Gastroesophageal sphincter (tissue), 4 donors: ENCODE data around the gene CFAP251. TPM values are rescaled to one million over a fixed set of nuclear protein-coding genes. Genes with fewer than 3 reads are reported as not detected.
"Not testable (repeated sequence)": the region's sequence is repeated elsewhere in the genome, so short reads cannot be mapped to it uniquely, and the experiment has no call there.

Experiments used
- ATAC-seq: fragments of 150-250 bp; one replicate; pipeline ENCODE4 v1.9.1; 2016; ENCODE audit warnings: mild to moderate bottlenecking, moderate library complexity
- H3K27ac ChIP-seq, 4 donors: fragments of 200-600 bp; sonication (generic) in 3 of 4; 1 replicate in 3 of 4; 2 replicates in 1 of 4; pipeline ENCODE4 v1.5.1; 2016 to 2019
- H3K27me3 ChIP-seq: fragments of 200-600 bp; sonication (generic); one replicate; pipeline ENCODE4 v1.5.1; 2019
- H3K36me3 ChIP-seq, 2 donors: fragments of 200-600 bp; sonication (generic); one replicate each; pipeline ENCODE4 v1.5.1; 2019; ENCODE audit warnings: control low read depth in 1 of 2
- H3K4me1 ChIP-seq, 3 donors: fragments of 200-600 bp; sonication (generic); 1 replicate in 2 of 3; 2 replicates in 1 of 3; pipeline ENCODE4 v1.5.1; 2016 to 2019; ENCODE audit warnings: control low read depth in 2 of 3
- H3K4me3 ChIP-seq, 2 donors: fragments of 200-600 bp; sonication (generic); one replicate each; pipeline ENCODE4 v1.5.1; 2019; ENCODE audit warnings: mild to moderate bottlenecking in 1 of 2, moderate library complexity in 1 of 2
- H3K9me3 ChIP-seq, 3 donors: fragments of 200-600 bp; sonication (generic); one replicate each; pipeline ENCODE4 v1.5.1; 2017 to 2019; ENCODE audit warnings: control low read depth in 2 of 3
- EP300 ChIP-seq: sonication (generic); formaldehyde crosslinking; IDR thresholded peaks from one replicate; pipeline ENCODE4 v1.6.1; 2017; ENCODE audit warnings: antibody characterized with exemption, mild to moderate bottlenecking
- POLR2A ChIP-seq, 2 donors: fragments of 450-650 bp; IDR thresholded peaks; one replicate each; pipeline ENCODE4 v1.6.1; 2017; ENCODE audit warnings: antibody characterized with exemption in 2 of 2, mild to moderate bottlenecking in 2 of 2, moderate library complexity in 1 of 2
- POLR2AphosphoS5 ChIP-seq: sonication (generic); formaldehyde crosslinking; IDR thresholded peaks from one replicate; pipeline ENCODE4 v1.6.1; 2017; ENCODE audit warnings: antibody characterized with exemption
- WGBS, 2 donors: methylation state at CpG; one replicate each; pipeline ENCODE4 v1.1.5; 2018; ENCODE audit warnings: low coverage in 1 of 2; 5-methylcytosine and 5-hydroxymethylcytosine counted together
- total RNA-seq, 4 donors: library from RNA; depleted of rRNA; stranded (reverse); fragments of >200 nt; gene quantifications; one replicate each; pipeline ENCODE4 v1.1.0, GENCODE V29; 2016
- TF ChIP-seq, protein P1 (sequence below), 4 experiments: fragments of 200-600 bp in 2 of 4; fragments of 450-650 bp in 2 of 4; sonication (generic) in 1 of 4; IDR thresholded peaks; one replicate each; pipeline ENCODE4 v1.5.1; 2017 to 2019; ENCODE audit warnings: antibody characterized with exemption in 4 of 4, mild to moderate bottlenecking in 2 of 4, moderate library complexity in 2 of 4

CFAP251 gene
- total RNA-seq, 4 donors from 2014 or later = 0.35 to 1.9 (median 1.2) TPM

DNA sequence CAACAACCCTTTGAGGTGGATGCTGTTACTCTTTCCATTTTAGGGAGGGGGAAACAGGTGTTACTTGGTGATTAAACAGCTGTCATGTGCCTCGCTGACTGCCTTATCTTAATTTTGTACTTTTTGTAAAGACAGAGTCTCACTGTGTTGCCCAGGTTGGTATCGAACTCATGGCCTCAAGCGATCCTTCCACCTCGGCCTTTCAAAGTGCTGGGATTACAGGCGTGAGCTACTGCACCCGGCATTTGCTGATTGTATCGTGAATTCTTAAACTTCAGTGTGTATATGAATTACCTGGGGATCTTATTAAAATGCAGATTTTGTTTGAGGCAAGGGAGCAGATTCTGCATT lies 29.1 kb upstream of the CFAP251 start:
- ATAC-seq = no peak
- H3K9me3 ChIP-seq = no peaks in the 10 kb centered on the region
- H3K4me1 ChIP-seq = peaks cover 7 to 47% (median 18%) of the 10 kb centered on the region in 3 donors
- peak overlapping the region; percentile 67 to 86 for H3K4me3 ChIP-seq
- WGBS, 2 donors = 0 to 2% methylated on average over 2 to 6 of the region's 7 CpGs
- no peak for TF ChIP-seq POLR2A (IDR thresholded peaks at IDR 0.05)
- TF ChIP-seq POLR2AphosphoS5 = no peak
- TF ChIP-seq EP300 = no peak
- TF ChIP-seq, protein P1, sequence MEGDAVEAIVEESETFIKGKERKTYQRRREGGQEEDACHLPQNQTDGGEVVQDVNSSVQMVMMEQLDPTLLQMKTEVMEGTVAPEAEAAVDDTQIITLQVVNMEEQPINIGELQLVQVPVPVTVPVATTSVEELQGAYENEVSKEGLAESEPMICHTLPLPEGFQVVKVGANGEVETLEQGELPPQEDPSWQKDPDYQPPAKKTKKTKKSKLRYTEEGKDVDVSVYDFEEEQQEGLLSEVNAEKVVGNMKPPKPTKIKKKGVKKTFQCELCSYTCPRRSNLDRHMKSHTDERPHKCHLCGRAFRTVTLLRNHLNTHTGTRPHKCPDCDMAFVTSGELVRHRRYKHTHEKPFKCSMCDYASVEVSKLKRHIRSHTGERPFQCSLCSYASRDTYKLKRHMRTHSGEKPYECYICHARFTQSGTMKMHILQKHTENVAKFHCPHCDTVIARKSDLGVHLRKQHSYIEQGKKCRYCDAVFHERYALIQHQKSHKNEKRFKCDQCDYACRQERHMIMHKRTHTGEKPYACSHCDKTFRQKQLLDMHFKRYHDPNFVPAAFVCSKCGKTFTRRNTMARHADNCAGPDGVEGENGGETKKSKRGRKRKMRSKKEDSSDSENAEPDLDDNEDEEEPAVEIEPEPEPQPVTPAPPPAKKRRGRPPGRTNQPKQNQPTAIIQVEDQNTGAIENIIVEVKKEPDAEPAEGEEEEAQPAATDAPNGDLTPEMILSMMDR (IDR thresholded peaks at IDR 0.05) = no peak
- peak overlapping the region; percentile 92 to 93 (median 92) for H3K27ac ChIP-seq
- peaks cover 0 to 36% of the 10 kb centered on the region in 2 donors for H3K36me3 ChIP-seq
- peaks cover 7% of the 10 kb centered on the region for H3K27me3 ChIP-seq

- H3K27ac ChIP-seq = peak overlapping the region in 3 of 4 donors; percentile 92 to 93 (median 93)
- H3K4me3 ChIP-seq = peak overlapping the region; percentile 67 to 86
- 13 to 33% methylated on average over 6 of the region's 6 CpGs for WGBS, 2 donors
- H3K9me3 ChIP-seq, H3K27me3 ChIP-seq, ATAC-seq: not testable (repeated sequence)
- H3K4me1 ChIP-seq = peaks cover 7 to 52% (median 18%) of the 10 kb centered on the region in 3 donors
- H3K36me3 ChIP-seq = peaks cover 0 to 40% of the 10 kb centered on the region in 2 donors
Observed at GRCh38 chr12:121889661-121890060, 28.7 kb upstream of the CFAP251 start.

DNA sequence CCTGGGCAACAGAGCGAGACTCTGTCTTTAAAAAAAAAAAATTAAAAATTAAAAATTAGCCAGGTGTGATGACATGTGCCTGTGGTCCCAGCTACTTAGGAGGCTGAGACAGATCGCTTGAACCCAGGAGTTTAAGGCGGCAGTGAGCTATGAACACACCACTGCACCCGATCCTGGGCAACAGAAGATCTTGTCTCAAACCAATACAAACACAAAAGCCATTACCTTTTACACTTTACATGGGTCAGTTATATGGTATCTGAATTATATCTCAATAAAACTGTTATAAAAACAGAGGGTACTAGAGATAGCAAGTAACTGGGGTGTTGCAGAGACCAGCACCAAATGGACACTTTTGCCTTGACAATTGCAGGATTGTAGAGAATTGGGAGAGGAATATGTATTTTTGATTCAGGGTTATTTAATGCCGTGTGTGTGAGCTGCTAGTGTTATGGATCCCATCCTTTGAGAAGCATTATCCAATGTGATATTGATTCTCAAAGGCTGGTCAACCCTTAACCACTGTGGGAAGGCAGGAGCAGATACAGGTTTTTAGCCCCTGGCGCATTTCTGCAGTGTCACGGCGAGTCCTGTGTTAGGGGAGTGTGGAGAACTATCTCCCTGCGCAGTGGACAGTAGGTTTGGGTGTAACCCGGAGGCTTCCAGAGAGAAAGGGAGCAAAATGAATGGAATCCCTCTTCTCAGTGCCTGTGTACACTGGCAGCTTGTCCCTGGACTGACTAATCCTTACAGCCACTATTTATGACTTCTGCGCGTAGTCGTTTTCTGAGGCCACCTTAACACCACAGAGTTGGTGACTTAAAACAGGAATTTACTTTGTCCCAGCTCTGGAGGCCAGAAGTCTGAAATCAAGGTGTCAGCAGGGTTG lies 25.5 kb upstream of the CFAP251 start:
- no peaks in the 10 kb centered on the region for H3K9me3 ChIP-seq
- H3K4me3 ChIP-seq = no peak overlapping the region
- peaks cover 0 to 72% of the 10 kb centered on the region in 2 donors for H3K36me3 ChIP-seq
- H3K27me3 ChIP-seq = no peaks in the 10 kb centered on the region
- TF ChIP-seq POLR2AphosphoS5 (no peak), EP300 (no peak), POLR2A (IDR thresholded peaks at IDR 0.05) (no peak)
- TF ChIP-seq, protein P1 (IDR thresholded peaks at IDR 0.05) = no peak
- 85 to 91% methylated on average over 9 to 13 of the region's 13 CpGs for WGBS, 2 donors
- H3K27ac ChIP-seq = no peak overlapping the region
- ATAC-seq = no peak
- peaks cover 7 to 50% (median 18%) of the 10 kb centered on the region in 3 donors for H3K4me1 ChIP-seq

DNA sequence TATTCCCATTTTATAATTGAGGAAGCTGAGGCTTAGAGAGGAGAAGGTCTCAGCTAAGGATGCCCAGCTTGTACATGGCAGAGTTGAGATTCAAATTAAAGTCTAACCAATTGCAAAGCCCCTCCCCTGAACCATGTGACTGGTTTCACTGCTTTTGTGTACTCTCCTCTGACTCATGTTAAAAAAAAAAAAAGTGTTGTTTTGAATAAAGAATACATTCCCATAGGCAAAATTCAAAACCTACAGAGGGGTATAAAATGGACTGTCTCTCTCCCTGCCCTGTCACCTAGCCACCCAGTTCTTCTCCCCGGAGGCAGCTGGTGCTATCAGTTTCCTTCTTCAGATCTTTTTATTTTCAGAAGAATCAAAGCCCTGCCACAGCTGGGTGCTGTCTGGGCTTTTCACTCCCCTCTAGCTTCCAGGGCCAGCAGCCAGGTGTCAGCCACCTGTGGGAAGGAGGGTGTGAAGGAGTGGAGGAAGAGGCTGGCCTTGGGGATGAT lies 24.4 kb upstream of the CFAP251 start:
- no peak for ATAC-seq
- peaks cover 0 to 83% of the 10 kb centered on the region in 2 donors for H3K36me3 ChIP-seq

GRCh38 chr12:121894633-121895032 lies 23.8 kb upstream of the CFAP251 start:
- peaks cover 0 to 90% of the 10 kb centered on the region in 2 donors for H3K36me3 ChIP-seq
- H3K27ac ChIP-seq = no peak overlapping the region
- 24 to 33% methylated on average over 6 to 7 of the region's 7 CpGs for WGBS, 2 donors
- no peaks in the 10 kb centered on the region for H3K9me3 ChIP-seq
- peak; percentile 62 for ATAC-seq
- peaks cover 6 to 40% (median 11%) of the 10 kb centered on the region in 3 donors for H3K4me1 ChIP-seq
- no peaks in the 10 kb centered on the region for H3K27me3 ChIP-seq
- no peak for TF ChIP-seq EP300
- TF ChIP-seq, protein P1 (IDR thresholded peaks at IDR 0.05) = peak in 3 of 4 experiments; percentile 12 to 45 (median 28)
- no peak for TF ChIP-seq POLR2A (IDR thresholded peaks at IDR 0.05)
- no peak overlapping the region for H3K4me3 ChIP-seq

More for the DNA sequence above, 24.4 kb upstream of the CFAP251 start:
- Histone ChIP-seq H3K4me3 (no peak overlapping the region), H3K4me1 (peaks cover 7 to 46% (median 14%) of the 10 kb centered on the region in 3 donors), H3K27ac (no peak overlapping the region), H3K27me3 (no peaks in the 10 kb centered on the region), H3K9me3 (no peaks in the 10 kb centered on the region)
- TF ChIP-seq POLR2AphosphoS5 (no peak), EP300 (no peak), POLR2A (IDR thresholded peaks at IDR 0.05) (no peak)
- TF ChIP-seq, protein P1 (IDR thresholded peaks at IDR 0.05) = no peak
- WGBS, 2 donors = 0 to 33% methylated on average over 1 of the region's 1 CpG
